HG03342 (cell line): ENCODE data around the gene MINAR2.

ENCODE experiments used
- ATAC-seq: cut with Tn5 transposase; IDR thresholded peaks from one replicate; pipeline ENCODE4 v1.9.1; 2021; ENCODE audit warnings: mild to moderate bottlenecking, moderate library complexity; ENCODE audit not compliant: unreplicated experiment

Gene MINAR2

DNA sequence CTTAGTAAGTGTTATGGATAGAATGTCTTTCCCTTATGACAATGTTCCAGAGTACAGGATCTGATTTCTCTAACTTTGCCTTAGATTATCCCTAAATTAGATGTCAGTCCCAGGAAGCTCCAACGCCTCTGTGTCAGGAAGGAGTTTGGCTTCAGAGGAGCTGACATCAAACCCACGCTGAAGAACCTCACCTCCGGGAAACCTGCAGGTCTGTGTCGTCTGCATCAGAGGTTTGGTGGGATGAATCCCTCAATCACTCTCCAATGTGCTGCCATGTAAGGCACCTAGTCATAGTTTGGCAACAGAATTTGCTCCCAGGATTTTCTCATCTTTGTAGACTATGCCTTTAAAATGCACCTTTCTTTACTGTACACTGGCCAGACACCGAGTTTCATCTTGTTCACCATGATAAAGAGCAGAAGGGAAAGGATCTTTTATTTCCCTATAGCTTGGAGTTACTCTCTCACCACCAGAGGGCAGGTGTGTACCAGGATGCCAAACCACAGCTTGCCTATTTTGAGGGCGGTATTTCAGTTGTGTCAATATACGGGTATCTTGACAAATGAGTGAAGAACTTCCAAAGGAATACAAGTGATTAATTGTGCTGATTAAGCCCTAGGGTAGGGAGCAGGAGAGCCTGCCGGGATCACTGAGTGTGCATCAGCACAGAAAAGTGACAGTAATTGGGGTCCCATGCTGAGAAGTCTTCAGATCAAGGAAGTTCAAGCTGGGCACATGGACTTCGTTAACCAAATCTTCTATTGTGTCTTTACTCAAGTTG, 23.4 kb downstream of the MINAR2 start:
- ATAC-seq = peak; percentile 62

DNA sequence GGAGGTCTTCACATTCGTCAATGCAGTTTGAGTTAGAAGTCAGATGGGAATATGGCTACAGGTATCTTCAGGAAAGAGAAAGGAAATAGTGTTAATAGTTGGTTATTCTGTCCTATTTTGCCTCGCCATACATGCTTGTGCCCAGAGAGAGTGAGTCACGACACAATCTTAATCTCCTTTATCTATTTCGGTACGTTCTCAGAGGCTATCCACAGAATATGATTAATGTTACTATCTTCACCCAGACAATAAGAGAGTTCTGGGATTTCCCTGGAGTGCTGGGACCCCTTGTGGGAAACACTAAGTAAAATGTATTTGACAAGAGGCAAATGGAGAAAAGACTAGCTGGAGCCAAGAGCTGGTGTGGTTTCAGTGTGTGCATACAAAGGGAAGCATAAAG, 25.5 kb downstream of the MINAR2 start:
- no peak for ATAC-seq

DNA sequence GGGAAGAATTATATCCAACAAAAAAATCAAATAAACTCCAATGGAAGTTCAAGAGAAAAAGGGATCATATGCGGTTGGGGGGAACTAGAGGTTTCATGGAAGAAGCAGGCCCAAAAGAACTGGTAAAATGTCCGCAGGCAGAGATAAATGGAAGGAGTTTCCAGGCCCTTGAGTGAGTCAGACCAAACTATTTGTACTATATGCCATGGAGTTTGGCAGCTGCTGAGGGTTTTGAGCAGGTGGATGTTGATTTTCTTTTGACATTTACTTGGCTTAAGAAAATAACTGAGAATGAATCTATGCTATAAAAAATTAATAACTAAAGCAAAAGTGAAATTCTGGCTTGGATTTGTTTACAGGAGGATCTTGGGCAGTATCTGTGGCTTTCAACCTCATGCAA, 33.7 kb downstream of the MINAR2 start:
- ATAC-seq = no peak

DNA sequence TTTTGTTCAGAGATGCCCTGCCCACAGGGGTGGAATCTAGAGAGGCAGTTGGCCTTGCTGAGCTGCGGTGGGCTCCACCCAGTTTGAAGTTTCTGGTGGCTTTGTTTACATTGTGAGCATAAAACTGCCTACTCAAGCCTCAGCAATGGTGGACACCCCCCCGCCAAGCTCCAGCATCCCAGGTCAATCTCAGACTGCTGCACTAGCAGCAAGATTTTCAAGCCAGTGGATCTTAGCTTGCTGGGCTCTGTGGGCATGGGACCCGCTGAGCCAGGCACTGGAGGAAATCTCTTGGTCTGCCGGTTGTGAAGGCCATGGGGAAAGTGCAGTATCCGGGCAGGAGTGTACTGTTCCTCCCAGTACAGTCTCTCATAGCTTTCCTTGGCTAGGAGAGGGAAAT, 55.5 kb downstream of the MINAR2 start:
- no peak for ATAC-seq

DNA sequence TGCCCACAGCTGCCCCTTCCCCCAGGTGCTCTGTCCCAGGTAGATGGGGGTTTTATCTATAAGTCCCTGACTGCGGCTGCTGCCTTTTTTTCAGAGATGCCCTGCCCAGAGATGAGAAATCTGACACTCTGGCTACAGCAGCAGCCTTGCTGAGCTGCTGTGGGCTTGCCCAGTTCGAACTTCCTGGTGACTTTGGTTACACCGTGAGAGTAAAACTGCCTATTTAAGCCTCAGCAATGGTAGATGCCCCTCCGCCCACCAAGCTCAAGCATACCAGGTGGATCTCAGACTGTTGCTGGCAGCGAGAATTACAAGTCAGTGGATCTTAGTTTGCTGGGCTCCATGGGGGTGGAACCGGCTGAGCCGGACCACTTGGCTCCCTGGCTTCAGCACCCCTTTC, 56.8 kb downstream of the MINAR2 start:
- ATAC-seq = no peak

DNA sequence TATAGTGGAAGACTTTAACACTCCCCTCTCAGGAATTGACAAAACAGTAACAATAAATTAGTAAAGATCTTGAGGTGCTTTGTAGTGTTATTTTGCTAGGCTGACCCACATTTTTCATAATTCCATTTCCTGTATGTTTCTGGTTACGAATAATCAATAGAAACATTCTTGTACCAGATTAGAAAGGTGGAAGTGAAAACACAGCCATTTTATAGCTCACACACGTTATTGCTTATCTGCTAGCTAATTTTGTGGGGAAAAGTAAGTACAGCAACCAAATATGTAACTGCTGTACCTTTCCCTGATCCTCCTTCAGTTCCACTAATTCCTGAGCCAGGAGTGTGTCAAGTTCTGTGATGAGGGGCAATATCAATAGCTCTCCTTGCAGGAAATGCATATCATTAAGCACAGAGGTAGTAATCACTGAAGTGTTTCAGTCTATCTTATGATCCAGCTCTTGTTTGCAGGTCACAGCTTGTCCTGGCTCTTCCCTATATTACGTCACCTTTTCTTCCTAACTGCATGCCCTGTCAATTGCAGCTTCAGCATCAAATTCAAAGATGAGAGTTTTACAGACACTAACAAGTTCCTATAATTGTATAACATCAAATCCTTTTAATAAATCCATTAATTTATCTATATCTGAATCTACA, 59.4 kb downstream of the MINAR2 start:
- ATAC-seq = no peak
